Fibroblast of mammary gland (primary cell): ENCODE measurements around the gene PRICKLE3.
"Not testable (repeated sequence)": the region's sequence is repeated elsewhere in the genome, so short reads cannot be mapped to it uniquely, and the experiment has no call there.

Source experiments
- DNase-seq: peaks from one replicate; pipeline ENCODE4 v3.0.0-alpha.2; 2010; ENCODE audit warnings: low read depth
- H3K4me3 ChIP-seq: 2 replicates; pipeline ENCODE4 v1.5.1; 2011; ENCODE audit warnings: low read depth, mild to moderate bottlenecking, low read length, moderate library complexity; ENCODE audit not compliant: control insufficient read depth
- TF ChIP-seq, protein P1 (sequence below): conservative IDR thresholded peaks from 2 replicates; pipeline ENCODE4 v1.5.1; 2011; ENCODE audit warnings: low read depth, low read length, inconsistent platforms; ENCODE audit not compliant: control insufficient read depth, insufficient read depth

Gene PRICKLE3

DNA sequence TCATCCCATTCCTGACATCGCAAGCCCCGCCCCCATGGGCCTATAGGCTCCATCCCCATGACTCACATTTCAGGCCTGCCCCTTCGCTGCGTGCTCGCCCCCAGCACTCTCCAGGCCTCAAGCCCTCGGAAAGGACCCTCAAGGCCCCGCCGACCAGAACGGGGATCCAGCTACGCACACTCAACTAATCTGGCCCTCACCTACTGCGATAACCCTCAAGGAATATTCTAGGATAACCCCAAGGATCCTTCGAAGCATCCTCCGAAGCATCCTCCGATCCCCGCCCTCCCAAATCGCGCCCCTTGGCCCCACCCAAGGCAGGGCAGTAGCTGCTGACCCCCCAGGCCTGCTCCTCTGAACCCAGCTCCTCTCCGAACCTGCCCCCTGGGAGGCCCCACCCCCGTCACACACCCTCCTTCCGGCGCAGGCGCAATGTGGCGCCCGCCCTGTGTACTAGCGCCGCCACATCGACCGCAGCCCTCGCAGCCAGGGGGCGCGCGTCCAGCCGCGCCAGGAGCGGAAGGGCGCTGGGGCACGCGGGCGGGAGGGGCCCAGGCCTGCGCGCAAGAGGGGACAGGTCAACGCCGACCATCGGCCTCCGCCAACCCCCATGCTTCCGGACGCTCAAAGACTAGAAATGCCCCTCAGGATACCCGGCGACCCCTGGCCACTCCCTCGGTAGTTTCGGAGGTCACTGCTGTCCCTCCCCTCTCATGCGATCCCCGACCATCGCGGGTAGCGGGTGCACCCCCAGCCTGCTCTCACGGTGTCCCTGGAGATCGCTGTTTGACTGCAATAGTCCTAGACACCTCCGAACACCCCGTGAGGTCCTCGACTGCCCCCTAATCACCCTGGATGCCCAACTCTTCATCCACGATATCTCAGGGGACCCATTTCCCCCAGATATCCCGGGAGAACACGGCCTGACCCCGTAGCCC lies 30.0 kb downstream of the PRICKLE3 start:
- TF ChIP-seq, protein P1, sequence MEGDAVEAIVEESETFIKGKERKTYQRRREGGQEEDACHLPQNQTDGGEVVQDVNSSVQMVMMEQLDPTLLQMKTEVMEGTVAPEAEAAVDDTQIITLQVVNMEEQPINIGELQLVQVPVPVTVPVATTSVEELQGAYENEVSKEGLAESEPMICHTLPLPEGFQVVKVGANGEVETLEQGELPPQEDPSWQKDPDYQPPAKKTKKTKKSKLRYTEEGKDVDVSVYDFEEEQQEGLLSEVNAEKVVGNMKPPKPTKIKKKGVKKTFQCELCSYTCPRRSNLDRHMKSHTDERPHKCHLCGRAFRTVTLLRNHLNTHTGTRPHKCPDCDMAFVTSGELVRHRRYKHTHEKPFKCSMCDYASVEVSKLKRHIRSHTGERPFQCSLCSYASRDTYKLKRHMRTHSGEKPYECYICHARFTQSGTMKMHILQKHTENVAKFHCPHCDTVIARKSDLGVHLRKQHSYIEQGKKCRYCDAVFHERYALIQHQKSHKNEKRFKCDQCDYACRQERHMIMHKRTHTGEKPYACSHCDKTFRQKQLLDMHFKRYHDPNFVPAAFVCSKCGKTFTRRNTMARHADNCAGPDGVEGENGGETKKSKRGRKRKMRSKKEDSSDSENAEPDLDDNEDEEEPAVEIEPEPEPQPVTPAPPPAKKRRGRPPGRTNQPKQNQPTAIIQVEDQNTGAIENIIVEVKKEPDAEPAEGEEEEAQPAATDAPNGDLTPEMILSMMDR: no peak
- H3K4me3 ChIP-seq: peak overlapping the region; percentile 40
- peak; percentile 87 for DNase-seq

DNA sequence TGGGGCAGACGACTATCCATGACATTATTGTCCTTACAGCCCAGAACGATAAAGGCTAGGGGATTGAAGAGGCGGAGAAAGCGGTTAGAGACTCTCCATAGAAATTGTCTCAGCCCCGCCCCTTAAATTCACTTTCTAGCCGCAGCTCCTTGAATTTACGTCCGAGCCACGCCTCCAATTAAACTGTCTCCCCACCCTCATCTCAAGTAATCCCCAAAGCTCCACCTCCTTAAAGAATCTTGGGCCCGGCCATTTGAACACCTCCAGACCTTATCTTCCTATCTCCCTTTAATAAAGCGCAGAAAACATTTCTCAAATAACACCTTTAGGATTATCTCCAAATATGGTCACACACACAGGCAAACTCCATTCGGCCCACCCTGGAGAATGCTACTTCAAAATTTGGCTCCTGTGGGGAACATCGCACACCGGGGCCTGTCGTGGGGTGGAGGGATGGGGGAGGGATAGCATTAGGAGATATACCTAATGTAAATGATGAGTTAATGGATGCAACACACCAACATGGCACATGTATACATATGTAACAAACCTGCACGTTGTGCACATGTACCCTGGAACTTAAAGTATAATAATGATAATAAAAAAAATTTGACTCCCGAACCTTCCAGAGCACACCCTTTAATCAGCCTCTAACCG lies 30.8 kb downstream of the PRICKLE3 start:
- peak; percentile 68 for DNase-seq
- TF ChIP-seq, protein P1: no peak
- peak overlapping the region; percentile 40 for H3K4me3 ChIP-seq

DNA sequence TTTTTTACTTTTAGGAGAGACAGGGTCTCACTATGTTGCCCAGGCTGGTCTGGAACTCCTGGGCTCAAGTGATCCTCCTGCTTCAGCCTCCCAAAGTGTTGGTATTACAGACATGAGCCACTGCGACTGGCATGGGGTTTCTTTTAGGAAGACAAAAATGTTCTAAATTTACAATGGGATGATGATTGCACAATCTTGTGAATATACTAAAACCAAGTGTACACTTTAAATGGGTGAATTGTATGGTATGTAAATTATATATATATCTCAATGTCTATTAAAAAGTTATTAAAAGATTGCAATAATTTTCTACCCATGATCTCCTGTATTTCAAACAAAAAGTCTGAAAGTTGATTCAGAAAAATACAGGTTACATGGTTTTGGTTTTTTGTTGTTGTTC lies 32.7 kb downstream of the PRICKLE3 start:
- TF ChIP-seq, protein P1: no peak
- DNase-seq: no peak
- no peak overlapping the region for H3K4me3 ChIP-seq

DNA sequence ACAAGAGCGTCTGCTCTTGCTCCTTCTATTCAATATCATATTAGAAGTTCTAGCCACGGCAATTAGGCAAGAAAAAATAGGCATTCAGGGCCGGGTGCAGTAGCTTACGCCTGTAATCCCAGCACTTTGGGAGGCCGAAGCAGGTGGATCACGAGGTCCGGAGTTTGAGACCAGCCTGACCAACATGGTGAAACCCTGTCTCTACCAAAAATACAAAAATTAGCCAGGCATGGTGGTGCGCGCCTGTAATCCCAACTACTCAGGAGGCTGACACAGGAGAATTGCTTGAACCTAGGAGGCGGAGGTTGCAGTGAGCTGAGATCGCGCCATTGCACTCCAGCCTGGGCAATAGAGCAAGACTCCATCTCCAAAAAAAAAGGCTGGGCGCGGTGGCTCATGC lies 36.9 kb downstream of the PRICKLE3 start:
- not testable (repeated sequence) for H3K4me3 ChIP-seq, DNase-seq

DNA sequence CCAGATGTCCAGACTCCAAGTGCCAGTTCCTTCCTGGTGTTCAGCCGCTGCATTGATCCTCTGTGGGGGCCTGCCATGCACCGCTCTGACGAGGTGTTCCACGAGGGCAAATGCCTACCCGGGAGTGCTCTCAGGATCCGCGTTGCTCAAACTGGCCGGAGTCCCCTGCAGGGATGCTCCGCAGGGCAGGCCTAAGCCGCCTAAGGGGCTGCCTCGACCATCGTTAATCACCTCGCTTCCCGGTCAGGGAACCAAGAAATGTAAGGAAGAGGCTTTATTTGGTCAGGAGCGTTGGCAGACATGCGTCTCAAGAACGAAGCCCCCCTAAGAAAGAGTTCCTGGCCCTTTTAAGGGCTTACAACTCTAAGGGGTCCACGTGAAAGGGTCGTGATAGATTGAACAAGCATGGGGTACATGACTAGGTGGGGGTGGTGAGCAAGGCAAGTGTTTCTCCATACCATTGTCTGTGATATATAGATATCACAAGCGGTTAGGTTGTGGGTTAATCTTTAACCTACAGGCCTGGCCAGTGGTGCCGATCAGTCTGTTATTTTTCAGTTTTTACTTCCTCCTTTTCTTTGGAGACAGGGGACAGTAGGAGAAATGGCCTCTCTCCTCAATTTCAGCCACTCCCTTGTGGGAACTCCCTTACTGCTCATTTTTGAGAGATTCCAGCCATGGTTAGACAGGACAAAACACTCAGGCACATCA lies 37.6 kb downstream of the PRICKLE3 start:
- not testable (repeated sequence) for DNase-seq, H3K4me3 ChIP-seq

DNA sequence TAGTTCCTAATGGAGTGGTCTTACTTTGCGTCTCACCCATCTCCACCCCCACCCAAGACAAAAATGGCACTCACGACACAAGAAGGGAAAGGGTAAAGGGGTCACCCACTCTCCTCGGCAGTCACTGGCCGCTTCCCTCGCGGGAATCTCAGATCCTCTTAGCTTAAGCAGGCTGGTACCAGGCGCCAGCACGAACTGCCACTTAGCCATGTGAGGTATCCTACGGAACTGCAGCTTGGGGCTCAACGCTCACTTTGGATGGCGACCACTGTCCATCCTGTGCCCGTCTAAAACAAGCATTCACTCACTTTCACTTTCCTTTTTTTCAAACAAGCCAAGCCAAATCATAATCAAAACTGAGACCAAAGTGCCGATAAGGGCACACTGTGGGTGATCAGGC lies 38.2 kb downstream of the PRICKLE3 start:
- no peak overlapping the region for H3K4me3 ChIP-seq
- TF ChIP-seq, protein P1: no peak
- no peak for DNase-seq

DNA sequence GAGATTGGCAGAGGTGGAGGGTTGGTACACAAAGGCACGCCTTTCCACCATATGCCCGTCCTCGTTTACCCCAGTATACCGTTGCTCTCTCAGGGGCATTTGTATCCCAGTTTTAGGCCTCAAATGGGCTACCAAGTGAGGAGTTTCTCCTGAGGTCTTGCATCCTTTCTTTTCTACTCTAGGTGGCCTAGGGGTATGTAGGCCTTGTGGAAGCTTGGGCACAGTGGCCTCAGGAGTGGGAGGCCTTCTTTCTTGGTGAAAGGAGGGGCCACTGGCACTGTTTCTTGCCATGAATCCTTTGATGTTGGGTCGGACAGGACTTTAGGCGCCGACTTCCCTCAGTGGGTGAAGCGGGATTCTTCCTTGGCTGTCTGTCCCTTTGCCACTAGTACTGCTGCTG lies 38.9 kb downstream of the PRICKLE3 start:
- H3K4me3 ChIP-seq: no peak overlapping the region
- no peak for DNase-seq
- TF ChIP-seq, protein P1: no peak

DNA sequence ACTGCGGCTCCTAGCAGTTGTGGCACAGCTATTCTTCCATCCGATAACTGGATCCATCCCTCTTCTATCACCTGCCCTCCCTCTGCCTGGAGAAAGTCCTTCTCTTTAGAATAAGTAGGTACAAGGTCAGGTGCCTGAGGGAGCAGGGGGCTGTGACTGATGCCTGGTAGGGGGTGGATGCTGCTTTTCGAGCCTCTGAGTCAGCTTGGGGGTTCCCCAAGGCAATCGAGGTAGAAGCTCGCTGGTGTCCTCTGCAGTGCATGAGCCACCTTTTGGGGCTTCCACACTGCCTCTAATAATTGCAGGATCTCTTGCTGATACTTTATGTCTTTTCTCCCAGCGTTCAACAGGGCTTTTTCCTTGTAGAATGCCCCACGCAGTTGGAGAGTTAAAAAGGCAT lies 43.0 kb downstream of the PRICKLE3 start:
- DNase-seq, H3K4me3 ChIP-seq: not testable (repeated sequence)
